GM12878 (cell line): ENCODE results near the gene MALRD1. TPM values are rescaled to one million over a fixed set of nuclear protein-coding genes. Genes with fewer than 3 reads are reported as not detected.

Experiments used
- ATAC-seq: fragments of 200-7000 bp; cut with Tn5 transposase; 3 replicates; pipeline ENCODE4 v1.9.1; 2020; ENCODE audit warnings: mild to moderate bottlenecking, moderate library complexity
- BruUV-seq: library from RNA; stranded (reverse); fragments of 400-500 nt; replicated peaks from 2 replicates; lab custom pipeline; 2021; lab: Mats Ljungman, UMichigan
- CTCF ChIA-PET: fragments of 300-600 bp; sonication (Branson Sonifier 250); formaldehyde crosslinking; extraction: SDS; loops from one replicate; lab custom pipeline; 2021; ENCODE audit warnings: inconsistent platforms; lab: Yijun Ruan, JAX
- POLR2A ChIA-PET: fragments of 350-600 bp; formaldehyde crosslinking; extraction: SDS; loops from one replicate; lab custom pipeline; 2021; ENCODE audit warnings: inconsistent platforms; lab: Charles Lee
- RAD21 ChIA-PET: fragments of 300-600 bp; sonication (Branson Sonifier 250); formaldehyde crosslinking; loops from one replicate; lab custom pipeline; 2023; ENCODE audit warnings: antibody characterized with exemption; ENCODE audit not compliant: unreplicated experiment; lab: Charles Lee
- SMC1A ChIA-PET: fragments of 300-600 bp; sonication (Branson Sonifier 250); formaldehyde crosslinking; loops from one replicate; lab custom pipeline; 2023; ENCODE audit not compliant: unreplicated experiment, uncharacterized antibody; lab: Charles Lee
- DNase-seq: peaks from one replicate; pipeline ENCODE4 v3.0.0-alpha.2; 2011; ENCODE audit warnings: low read depth, low spot score
- FAIRE-seq: peaks from 3 replicates; lab custom pipeline; 2011; peaks lifted over from hg19 to GRCh38; lab: Jason Lieb, UNC
- H2AFZ ChIP-seq: 2 replicates; pipeline ENCODE4 v1.6.0; 2011; ENCODE audit warnings: low read depth, low read length, control low read depth; ENCODE audit not compliant: control insufficient read depth
- H3K27ac ChIP-seq: 2 replicates; pipeline ENCODE4 v1.5.1; 2011; ENCODE audit warnings: control low read depth; ENCODE audit not compliant: control insufficient read depth, insufficient read depth
- H3K27me3 ChIP-seq, 2 experiments: replicated peaks in 1 of 2; 2 replicates each; pipeline versions ENCODE4 v1.6.0 to v1.6.1; 2011; ENCODE audit warnings: low read length in 1 of 2; ENCODE audit not compliant: control insufficient read depth in 2 of 2, insufficient read depth in 2 of 2
- H3K36me3 ChIP-seq, 2 experiments: 2 replicates each; pipeline ENCODE4 v1.5.1; 2011; ENCODE audit warnings: low read length in 1 of 2; ENCODE audit not compliant: control insufficient read depth in 2 of 2, insufficient read depth in 2 of 2
- H3K4me1 ChIP-seq: 2 replicates; pipeline ENCODE4 v1.6.1; 2011; ENCODE audit warnings: mild to moderate bottlenecking, low read length, moderate library complexity, mixed read lengths; ENCODE audit not compliant: control insufficient read depth, insufficient read depth
- H3K4me2 ChIP-seq: 2 replicates; pipeline ENCODE4 v1.6.0; 2011; ENCODE audit warnings: control low read depth; ENCODE audit not compliant: control insufficient read depth, insufficient read depth
- H3K4me3 ChIP-seq: fragments of 200-600 bp; sonication (generic); 2 replicates; pipeline ENCODE4 v1.5.1; 2016
- H3K79me2 ChIP-seq: 2 replicates; pipeline ENCODE4 v1.6.0; 2011; ENCODE audit warnings: low read length; ENCODE audit not compliant: control insufficient read depth, insufficient read depth
- H3K9ac ChIP-seq: 2 replicates; pipeline ENCODE4 v1.8.0; 2011; ENCODE audit warnings: low read length, control low read depth, mixed read lengths; ENCODE audit not compliant: control insufficient read depth, insufficient read depth
- H3K9me3 ChIP-seq: replicated peaks from 3 replicates; pipeline ENCODE4 v1.5.1; 2011; ENCODE audit warnings: mild to moderate bottlenecking, low read length; ENCODE audit not compliant: control insufficient read depth, insufficient read depth
- H4K20me1 ChIP-seq: 2 replicates; pipeline ENCODE4 v1.6.0; 2011; ENCODE audit not compliant: control insufficient read depth, insufficient read depth
- HDAC2 ChIP-seq: fragments of 200-600 bp; sonication (generic); IDR thresholded peaks from 2 replicates; pipeline ENCODE4 v1.6.1; 2017
- RCOR1 ChIP-seq: conservative IDR thresholded peaks from 2 replicates; pipeline ENCODE4 v1.6.1; 2012; ENCODE audit warnings: low read depth, low read length, improper control_type of control experiment
- RFX5 ChIP-seq: IDR thresholded peaks from 2 replicates; pipeline ENCODE4 v1.6.1; 2011; ENCODE audit warnings: low read depth, low read length, improper control_type of control experiment
- USF1 ChIP-seq: IDR thresholded peaks from 2 replicates; pipeline ENCODE4 v1.6.1; 2011; ENCODE audit warnings: borderline replicate concordance, low read depth, mild to moderate bottlenecking, moderate library complexity, mixed read lengths, low read length; ENCODE audit not compliant: insufficient read depth; ENCODE audit errors: extremely low read length
- ZBTB40 ChIP-seq: fragments of 450-650 bp; IDR thresholded peaks from 2 replicates; pipeline ENCODE4 v1.6.1; 2016; ENCODE audit warnings: mild to moderate bottlenecking, moderate library complexity, borderline replicate concordance
- WGBS: methylation state at CpG from one replicate; pipeline ENCODE4 v1.1.6; 2016; ENCODE audit warnings: low lambda C conversion rate; ENCODE audit not compliant: insufficient replicate concordance, insufficient coverage; ENCODE audit errors: missing lambda C conversion rate; 5-methylcytosine and 5-hydroxymethylcytosine counted together
- in situ Hi-C: fragments of 300-500 bp; cut with MboI; formaldehyde crosslinking; loops from 9 replicates; pipeline ENCODE4 v1.14.3; 2018; ENCODE audit warnings: mixed read lengths
- intact Hi-C: fragments of 100-400 bp; cut with micrococcal nuclease; formaldehyde crosslinking; loops from one replicate; pipeline ENCODE4 v1.14.2; 2022; ENCODE audit not compliant: unreplicated experiment
- polyA plus RNA-seq, 11 experiments: library from polyadenylated mRNA; depleted of rRNA in 4 of 11; unstranded in 6 of 11; stranded (reverse) in 5 of 11; fragments of >200 nt; fragmentation: Nextera tagmentation in 4 of 11; fragmentation: Illumina TruSeq in 1 of 11; extraction: Ambion mirVana in 4 of 11; extraction: Trizol in 1 of 11; gene quantifications; 1 replicate in 1 of 11; 2 replicates in 10 of 11; pipeline versions ENCODE4 v1.2.1 to v1.2.3, GENCODE V29; 2011 to 2016; ENCODE audit warnings: inconsistent platforms in 2 of 11, missing spikeins in 2 of 11, low read depth in 1 of 11
- total RNA-seq, 4 experiments: library from RNA; depleted of rRNA in 3 of 4; stranded (reverse); fragments of >200 nt in 3 of 4; fragmentation: Illumina TruSeq in 1 of 4; extraction: Trizol in 1 of 4; gene quantifications; 2 replicates each; pipeline versions ENCODE4 v1.2.1 to v1.2.3, GENCODE V29; 2013 to 2021
- TF ChIP-seq, protein P1 (sequence below): fragments of 450-650 bp; IDR thresholded peaks from 2 replicates; pipeline ENCODE4 v1.6.1; 2016; ENCODE audit warnings: mild to moderate bottlenecking
- TF ChIP-seq, protein P2 (sequence below): IDR thresholded peaks from 2 replicates; pipeline ENCODE4 v1.6.1; 2011; ENCODE audit warnings: low read depth, mild to moderate bottlenecking, low read length, moderate library complexity, borderline replicate concordance; ENCODE audit errors: extremely low read depth

Gene MALRD1
- total and polyA plus RNA-seq, 10 of the 15 experiments (the other 5 are each of a cell fraction or from before 2014, with no cell fraction given), result 0.12 to 6.6 (median 0.26) TPM; not detected in 2

DNA sequence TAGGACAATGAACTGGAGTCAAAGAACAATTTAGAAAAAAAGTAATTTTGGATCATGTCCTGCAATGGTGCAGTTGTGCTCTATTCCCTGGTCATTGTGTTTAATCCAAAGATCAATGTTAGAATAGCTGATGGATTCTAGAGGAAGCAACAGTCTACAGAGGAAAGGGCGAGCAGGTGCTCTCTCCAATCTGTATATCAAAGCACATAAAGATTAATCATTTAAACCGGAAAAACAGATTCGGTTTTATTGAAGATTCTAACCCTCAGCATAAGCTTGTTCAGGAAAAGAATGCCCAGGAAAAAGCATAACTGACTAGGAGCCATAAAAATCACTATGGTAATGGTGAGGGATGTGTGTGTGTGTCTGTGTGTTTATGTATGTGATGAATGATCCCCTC is 110.3 kb downstream of the MALRD1 start:
- no peak for ATAC-seq

More for the DNA sequence above, 110.3 kb downstream of the MALRD1 start:
- ChIA-PET SMC1A (interaction anchor here (1.0 to 2.6 kb wide), 8 partner anchors 8 to 54 kb away, joined by 3 to 12 read pairs (median 4); no protein-coding TSS in a partner anchor), RAD21 (interaction anchor here (0.9 to 1.3 kb wide), 5 partner anchors 23 to 46 kb away, joined by 3 read pairs; no protein-coding TSS in a partner anchor), POLR2A (interaction anchor here (1.3 kb wide), 1 partner anchor 9 kb away, joined by 4 read pairs; no protein-coding TSS in a partner anchor), CTCF (interaction anchor here (1.0 to 1.5 kb wide), 2 partner anchors 11 to 15 kb away, joined by 3 read pairs; no protein-coding TSS in a partner anchor)
- no peaks in the 10 kb centered on the region for H3K36me3 ChIP-seq
- intact Hi-C loops, result no loop called here
- no peaks in the 10 kb centered on the region for H3K79me2 ChIP-seq
- H3K4me1 ChIP-seq, result no peaks in the 10 kb centered on the region
- no peak for DNase-seq
- in situ Hi-C loops, result no loop called here
- H3K4me3 ChIP-seq, result no peak overlapping the region
- H2AFZ ChIP-seq, result no peak overlapping the region
- no peak overlapping the region for H3K4me2 ChIP-seq
- TF ChIP-seq ZBTB40 (no peak), HDAC2 (no peak), RFX5 (no peak), USF1 (no peak), RCOR1 (no peak)
- TF ChIP-seq, protein P1, sequence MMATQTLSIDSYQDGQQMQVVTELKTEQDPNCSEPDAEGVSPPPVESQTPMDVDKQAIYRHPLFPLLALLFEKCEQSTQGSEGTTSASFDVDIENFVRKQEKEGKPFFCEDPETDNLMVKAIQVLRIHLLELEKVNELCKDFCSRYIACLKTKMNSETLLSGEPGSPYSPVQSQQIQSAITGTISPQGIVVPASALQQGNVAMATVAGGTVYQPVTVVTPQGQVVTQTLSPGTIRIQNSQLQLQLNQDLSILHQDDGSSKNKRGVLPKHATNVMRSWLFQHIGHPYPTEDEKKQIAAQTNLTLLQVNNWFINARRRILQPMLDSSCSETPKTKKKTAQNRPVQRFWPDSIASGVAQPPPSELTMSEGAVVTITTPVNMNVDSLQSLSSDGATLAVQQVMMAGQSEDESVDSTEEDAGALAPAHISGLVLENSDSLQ, result no peak
- TF ChIP-seq, protein P2, sequence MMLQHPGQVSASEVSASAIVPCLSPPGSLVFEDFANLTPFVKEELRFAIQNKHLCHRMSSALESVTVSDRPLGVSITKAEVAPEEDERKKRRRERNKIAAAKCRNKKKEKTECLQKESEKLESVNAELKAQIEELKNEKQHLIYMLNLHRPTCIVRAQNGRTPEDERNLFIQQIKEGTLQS, result no peak
- 0% methylated on average over 3 of the region's 3 CpGs for WGBS
- BruUV-seq, result no TSS peak
- no peaks in the 10 kb centered on the region for H3K9me3 ChIP-seq
- H3K27me3 ChIP-seq, result no peaks in the 10 kb centered on the region
- no peak for FAIRE-seq
- no peak overlapping the region for H3K27ac ChIP-seq
- no peak overlapping the region for H3K9ac ChIP-seq
- no peaks in the 10 kb centered on the region for H4K20me1 ChIP-seq
